Right atrium auricular region (tissue), 2 donors: ENCODE data around the gene MICAL3. TPM values are rescaled to one million over a fixed set of nuclear protein-coding genes. Genes with fewer than 3 reads are reported as not detected.

ENCODE experiments used
- DNase-seq: peaks from one replicate; pipeline ENCODE4 v3.0.0-alpha.2; 2019; ENCODE audit warnings: low spot score
- H3K27ac ChIP-seq, 2 donors: fragments of 200-600 bp; sonication (generic); 1 replicate in 1 of 2; 2 replicates in 1 of 2; pipeline ENCODE4 v1.5.1; 2016 to 2019
- H3K27me3 ChIP-seq, 2 donors: fragments of 200-600 bp; sonication (generic); one replicate each; pipeline versions ENCODE4 v1.5.1 to v1.6.0; 2017 to 2019
- H3K36me3 ChIP-seq: fragments of 200-600 bp; sonication (generic); one replicate; pipeline ENCODE4 v1.5.1; 2016
- H3K4me1 ChIP-seq, 2 donors: fragments of 200-600 bp; sonication (generic); one replicate each; pipeline versions ENCODE4 v1.5.1 to v1.6.0; 2017 to 2019
- H3K4me3 ChIP-seq, 2 donors: fragments of 200-600 bp; sonication (generic); 1 replicate in 1 of 2; 2 replicates in 1 of 2; pipeline ENCODE4 v1.5.1; 2017 to 2019; ENCODE audit warnings: mild to moderate bottlenecking in 1 of 2, moderate library complexity in 1 of 2
- H3K9me3 ChIP-seq, 2 donors: fragments of 200-600 bp; sonication (generic); one replicate each; pipeline ENCODE4 v1.5.1; 2019
- CTCF ChIP-seq, 2 donors: fragments of 200-600 bp; sonication (generic); IDR thresholded peaks; one replicate each; pipeline ENCODE4 v1.5.1; 2019; ENCODE audit warnings: antibody characterized with exemption in 2 of 2
- microRNA counts, 2 donors: library from miRNA; unstranded; fragments of <30 nt; microRNA quantifications; one replicate each; lab custom pipeline; 2016 to 2017
- microRNA-seq, 2 donors: library from miRNA; unstranded; fragments of <30 nt; microRNA quantifications; one replicate each; pipeline ENCODE4, GENCODE V29; 2016 to 2017; ENCODE audit warnings: borderline number of aligned reads in 2 of 2, borderline replicate concordance in 1 of 2
- total RNA-seq, 2 donors: library from RNA; depleted of rRNA; stranded (reverse); fragments of >200 nt; gene quantifications; one replicate each; pipeline ENCODE4 v1.1.0, GENCODE V29; 2016

MICAL3 gene
- total RNA-seq, 2 donors from 2014 or later, result 42.5 to 45.1 TPM

- no peak for DNase-seq
Measured at GRCh38 chr22:17742527-17742902, 281.8 kb downstream of the MICAL3 start.

GRCh38 chr22:17741866-17742526 lies 282.4 kb downstream of the MICAL3 start:
- Histone ChIP-seq H3K27me3 (no peaks in the 10 kb centered on the region), H3K4me1 (peaks cover 0 to 5% of the 10 kb centered on the region in 2 donors), H3K4me3 (no peak overlapping the region), H3K36me3 (no peaks in the 10 kb centered on the region), H3K27ac (no peak overlapping the region), H3K9me3 (no peaks in the 10 kb centered on the region)
- no peak for DNase-seq
- TF ChIP-seq CTCF (IDR thresholded peaks at IDR 0.05), result no peak

More at GRCh38 chr22:17742527-17742902, 281.8 kb downstream of the MICAL3 start:
- H3K27ac ChIP-seq, result no peak overlapping the region
- H3K36me3 ChIP-seq, result no peaks in the 10 kb centered on the region
- no peak overlapping the region for H3K4me3 ChIP-seq
- no peaks in the 10 kb centered on the region for H3K27me3 ChIP-seq
- H3K9me3 ChIP-seq, result no peaks in the 10 kb centered on the region
- peak; percentile 57 to 79 for TF ChIP-seq CTCF (IDR thresholded peaks at IDR 0.05)
- H3K4me1 ChIP-seq, result peaks cover 0 to 5% of the 10 kb centered on the region in 2 donors

GRCh38 chr22:17739196-17739975 lies 285.0 kb downstream of the MICAL3 start:
- Histone ChIP-seq H3K27ac (no peak overlapping the region), H3K27me3 (no peaks in the 10 kb centered on the region), H3K36me3 (peaks cover 13% of the 10 kb centered on the region), H3K4me1 (peaks cover 0 to 5% of the 10 kb centered on the region in 2 donors), H3K4me3 (no peak overlapping the region), H3K9me3 (no peaks in the 10 kb centered on the region)
- DNase-seq, result no peak
- no peak for TF ChIP-seq CTCF (IDR thresholded peaks at IDR 0.05)

- no peaks in the 10 kb centered on the region for H3K9me3 ChIP-seq
- no peak for DNase-seq
- H3K4me3 ChIP-seq, result no peak overlapping the region
- H3K4me1 ChIP-seq, result no peaks in the 10 kb centered on the region
- TF ChIP-seq CTCF (IDR thresholded peaks at IDR 0.05), result no peak
- H3K27me3 ChIP-seq, result no peaks in the 10 kb centered on the region
- no peak overlapping the region for H3K27ac ChIP-seq
- peaks cover 21% of the 10 kb centered on the region for H3K36me3 ChIP-seq
Measured at GRCh38 chr22:17738386-17739128, 285.8 kb downstream of the MICAL3 start.

MicroRNAs within 50 kb of the gene (microRNA counts, 767-probe panel; counts per million panel counts)
- 0 to 31.0 counts per million in 2 donors for microRNA hsa-miR-648 (lab: Ali Mortazavi, UCI)

Small RNA genes lying within 50 kb of the gene (microRNA-seq; reads per million reads assigned to microRNA genes)
- gene MIR3198-1 (0 reads per million in 2 donors), gene MIR648 (0 reads per million in 2 donors)

Other genes starting within 250 kb of the MICAL3 start
- gene PEX26, start 53.4 kb upstream of the MICAL3 start, total RNA-seq, result 10 to 100 TPM; 15.1 to 18.4 TPM
- 10 to 100 TPM; 67.1 to 97.3 TPM for gene TUBA8, start 86.2 kb upstream of the MICAL3 start, total RNA-seq
- 1 to 10 TPM; 2.2 to 3.6 TPM for gene USP18, start 125.6 kb upstream of the MICAL3 start, total RNA-seq